GM21786 (cell line): ENCODE measurements around the gene SERINC1.

Experiments
- ATAC-seq: cut with Tn5 transposase; IDR thresholded peaks from one replicate; pipeline ENCODE4 v1.9.1; 2021; ENCODE audit not compliant: unreplicated experiment

Gene SERINC1

GRCh38 chr6:122394016-122394415, 77.6 kb downstream of the SERINC1 start:
- ATAC-seq: no peak

GRCh38 chr6:122393351-122393896, 78.2 kb downstream of the SERINC1 start:
- peak; percentile 45 for ATAC-seq
